Astrocyte (in vitro differentiated cells and primary cell): ENCODE measurements around the gene GRK5.

Experiments used
- EZH2 ChIP-seq: IDR thresholded peaks from 2 replicates; pipeline ENCODE4 v1.6.1; 2012; ENCODE audit warnings: mild to moderate bottlenecking, low read length, inconsistent platforms; ENCODE audit not compliant: insufficient read depth
- TF ChIP-seq, protein P1 (sequence below): IDR thresholded peaks from 2 replicates; pipeline ENCODE4 v1.5.1; 2011; ENCODE audit warnings: low read depth, mild to moderate bottlenecking, inconsistent platforms, low read length, moderate library complexity; ENCODE audit not compliant: insufficient read depth

DNA sequence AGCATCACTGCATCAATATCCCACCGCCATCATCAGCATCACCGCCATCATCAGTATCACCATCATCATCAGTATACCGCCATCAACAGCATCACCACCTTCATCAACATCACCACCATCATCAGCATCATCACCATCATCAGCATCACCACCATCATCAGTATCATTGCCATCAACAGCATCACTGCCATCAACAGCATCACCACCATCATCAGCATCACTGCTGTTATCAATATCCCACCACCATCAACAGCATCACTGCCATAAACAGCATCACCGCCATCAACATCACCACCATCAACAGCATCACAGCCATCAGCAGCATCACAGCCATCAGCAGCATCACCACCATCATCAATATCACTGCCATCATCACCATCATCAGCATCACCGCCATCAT, 219.3 kb downstream of the GRK5 start:
- TF ChIP-seq, protein P1, sequence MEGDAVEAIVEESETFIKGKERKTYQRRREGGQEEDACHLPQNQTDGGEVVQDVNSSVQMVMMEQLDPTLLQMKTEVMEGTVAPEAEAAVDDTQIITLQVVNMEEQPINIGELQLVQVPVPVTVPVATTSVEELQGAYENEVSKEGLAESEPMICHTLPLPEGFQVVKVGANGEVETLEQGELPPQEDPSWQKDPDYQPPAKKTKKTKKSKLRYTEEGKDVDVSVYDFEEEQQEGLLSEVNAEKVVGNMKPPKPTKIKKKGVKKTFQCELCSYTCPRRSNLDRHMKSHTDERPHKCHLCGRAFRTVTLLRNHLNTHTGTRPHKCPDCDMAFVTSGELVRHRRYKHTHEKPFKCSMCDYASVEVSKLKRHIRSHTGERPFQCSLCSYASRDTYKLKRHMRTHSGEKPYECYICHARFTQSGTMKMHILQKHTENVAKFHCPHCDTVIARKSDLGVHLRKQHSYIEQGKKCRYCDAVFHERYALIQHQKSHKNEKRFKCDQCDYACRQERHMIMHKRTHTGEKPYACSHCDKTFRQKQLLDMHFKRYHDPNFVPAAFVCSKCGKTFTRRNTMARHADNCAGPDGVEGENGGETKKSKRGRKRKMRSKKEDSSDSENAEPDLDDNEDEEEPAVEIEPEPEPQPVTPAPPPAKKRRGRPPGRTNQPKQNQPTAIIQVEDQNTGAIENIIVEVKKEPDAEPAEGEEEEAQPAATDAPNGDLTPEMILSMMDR = no peak
- TF ChIP-seq EZH2 = no peak
